SK-N-MC (cell line): ENCODE results near the gene TMEM44.

Experiments
- DNase-seq: peaks from one replicate; pipeline ENCODE4 v3.0.0-alpha.2; 2011; ENCODE audit warnings: low read depth, low spot score
- H3K27ac ChIP-seq: fragments of 200-600 bp; sonication (generic); 2 replicates; pipeline ENCODE4 v1.5.1; 2016; ENCODE audit warnings: mixed run types
- H3K36me3 ChIP-seq: fragments of 200-600 bp; sonication (generic); 2 replicates; pipeline ENCODE4 v1.6.1; 2017; ENCODE audit warnings: antibody characterized with exemption, low read length, mixed read lengths; ENCODE audit not compliant: insufficient read depth
- H3K4me3 ChIP-seq: fragments of 200-600 bp; sonication (generic); 2 replicates; pipeline ENCODE4 v1.5.1; 2016
- H3K9ac ChIP-seq: fragments of 200-600 bp; sonication (generic); 2 replicates; pipeline ENCODE4 v1.8.0; 2017; ENCODE audit warnings: mixed run types, mixed read lengths; ENCODE audit not compliant: insufficient read length
- H3K9me3 ChIP-seq: fragments of 200-600 bp; sonication (generic); 2 replicates; pipeline ENCODE4 v1.6.1; 2017; ENCODE audit warnings: low read depth, mild to moderate bottlenecking, antibody characterized with exemption, low read length, moderate library complexity, mixed read lengths
- EZH2 ChIP-seq: fragments of 200-600 bp; sonication (generic); IDR thresholded peaks from one replicate; pipeline ENCODE4 v1.6.1; 2017; ENCODE audit warnings: antibody characterized with exemption
- FOXP2 ChIP-seq: optimal IDR thresholded peaks from 2 replicates; pipeline ENCODE3; 2011; ENCODE audit warnings: mild to moderate bottlenecking, moderate library complexity; ENCODE audit not compliant: insufficient read depth; ENCODE audit errors: extremely low read length, control extremely low read depth
- POLR2AphosphoS5 ChIP-seq: IDR thresholded peaks from 2 replicates; pipeline ENCODE4 v1.6.1; 2012; ENCODE audit warnings: mild to moderate bottlenecking, low read depth, low read length, borderline replicate concordance

The TMEM44 gene

DNA sequence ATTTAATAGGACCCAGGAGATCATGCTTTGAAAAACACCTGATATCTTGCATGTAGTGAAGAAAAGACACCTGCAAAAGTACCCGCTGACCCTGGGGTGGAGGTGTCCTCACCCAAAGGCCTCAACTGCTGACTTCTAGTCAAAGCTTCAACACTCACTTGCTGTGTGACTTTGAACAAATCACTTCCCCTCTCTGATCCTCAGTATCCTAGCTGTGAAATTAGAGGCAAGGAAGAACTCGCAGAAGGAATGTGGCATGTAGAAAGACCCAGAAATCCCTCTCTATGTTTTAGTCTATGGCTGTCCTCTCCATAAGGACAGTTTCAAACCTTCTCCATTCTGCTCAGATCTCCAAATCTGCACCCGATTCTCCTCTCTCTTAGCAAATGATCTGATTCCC, 93.7 kb downstream of the TMEM44 start:
- no peaks in the 10 kb centered on the region for H3K36me3 ChIP-seq
- no peak overlapping the region for H3K9ac ChIP-seq
- no peak overlapping the region for H3K27ac ChIP-seq
- H3K9me3 ChIP-seq: no peaks in the 10 kb centered on the region; the same call in 1 of the 2 replicates
- no peak for DNase-seq
- TF ChIP-seq EZH2: no peak
- TF ChIP-seq POLR2AphosphoS5: no peak
- TF ChIP-seq FOXP2: no peak
- H3K4me3 ChIP-seq: no peak overlapping the region

DNA sequence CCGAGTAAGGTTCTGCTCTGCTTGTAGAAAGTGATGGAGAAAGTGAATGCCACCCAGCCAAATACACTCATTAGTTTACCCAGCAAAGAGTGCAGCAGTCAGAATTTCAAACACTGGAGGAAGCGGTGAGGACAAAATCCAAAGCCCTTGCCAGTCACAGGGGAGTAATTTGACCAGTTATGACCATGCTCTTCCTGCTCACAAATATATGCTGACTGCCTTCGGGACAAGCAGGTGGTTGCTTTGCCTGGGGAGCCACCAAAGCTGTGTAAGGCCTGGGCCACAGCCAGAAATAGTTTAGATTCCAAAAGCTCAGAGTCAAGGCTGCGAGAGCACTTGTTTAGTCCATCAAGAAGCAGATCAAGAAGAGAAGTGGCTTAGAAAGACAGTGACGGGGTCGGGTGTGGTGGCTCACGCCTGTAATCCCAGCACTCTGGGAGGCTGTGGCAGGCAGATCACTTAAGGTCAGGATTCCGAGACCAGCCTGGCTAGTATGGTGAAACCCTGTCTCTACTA, 95.4 kb downstream of the TMEM44 start:
- TF ChIP-seq EZH2: no peak
- no peak for TF ChIP-seq POLR2AphosphoS5
- TF ChIP-seq FOXP2: no peak
- no peaks in the 10 kb centered on the region; the same call in 1 of the 2 replicates for H3K9me3 ChIP-seq
- no peaks in the 10 kb centered on the region for H3K36me3 ChIP-seq
- no peak overlapping the region for H3K9ac ChIP-seq
- DNase-seq: no peak
- H3K27ac ChIP-seq: peak overlapping the region; percentile 71
- H3K4me3 ChIP-seq: peak overlapping the region; percentile 44
